ENCODE data around the gene RFTN2. TPM values are rescaled to one million over a fixed set of nuclear protein-coding genes. Genes with fewer than 3 reads are reported as not detected.

Gene RFTN2
- total and polyA plus RNA-seq, 2 of the 13 experiments (the other 11 are each of a cell fraction or from before 2014, with no cell fraction given), result not detected

- TF ChIP-seq THRA (CRISPR knock-in tag; IDR thresholded peaks at IDR 0.05; ENCODE audit: borderline replicate concordance) (0 out of 2 replicates have a peak, but pooled peaks have one; percentile 2), EHMT2 (IDR thresholded peaks at IDR 0.05; ENCODE audit: borderline replicate concordance, low read depth, low read length) (peak; percentile 3; the same call in 1 of the 2 replicates), ZNF17 (CRISPR knock-in tag; IDR thresholded peaks at IDR 0.05) (no peak), TFE3 (CRISPR knock-in tag; IDR thresholded peaks at IDR 0.05) (no peak), TAF1 (CRISPR knock-in tag; IDR thresholded peaks at IDR 0.05) (no peak), ZNF761 (CRISPR knock-in tag; conservative IDR thresholded peaks at IDR 0.05) (0 out of 2 replicates have a peak, but pooled peaks have one; percentile 10), GATAD2A (CRISPR knock-in tag; IDR thresholded peaks at IDR 0.05) (no peak), ZKSCAN8 (CRISPR knock-in tag; IDR thresholded peaks at IDR 0.05; ENCODE audit: borderline replicate concordance) (0 out of 2 replicates have a peak, but pooled peaks have one; percentile 10), MAFF (IDR thresholded peaks at IDR 0.05; ENCODE audit: low read depth, low read length) (peak; percentile 27; the same call in 1 of the 2 replicates), ZHX1 (CRISPR knock-in tag; IDR thresholded peaks at IDR 0.05; ENCODE audit: low read depth) (peak; percentile 14; the same call in 1 of the 2 replicates), BRD4 (CRISPR knock-in tag; IDR thresholded peaks at IDR 0.05) (no peak), ZSCAN20 (CRISPR knock-in tag; IDR thresholded peaks at IDR 0.05; ENCODE audit: borderline replicate concordance) (peak; percentile 34; the same call in 1 of the 2 replicates), ZNF781 (CRISPR knock-in tag; IDR thresholded peaks at IDR 0.05; ENCODE audit: borderline replicate concordance, not compliant biosample characterization) (no peak), SP140L (CRISPR knock-in tag; IDR thresholded peaks at IDR 0.05; ENCODE audit: borderline replicate concordance) (no peak), ZNF510 (CRISPR knock-in tag; IDR thresholded peaks at IDR 0.05; ENCODE audit: low read depth) (peak; percentile 67; the same call in 1 of the 2 replicates), ZNF224 (CRISPR knock-in tag; IDR thresholded peaks at IDR 0.05) (no peak), NR2F1 (CRISPR knock-in tag; IDR thresholded peaks at IDR 0.05) (peak in 1 of 2 experiments; percentile 19; a peak in 1 of 4 replicates), ZNF784 (CRISPR knock-in tag; IDR thresholded peaks at IDR 0.05; ENCODE audit: borderline replicate concordance) (0 out of 2 replicates have a peak, but pooled peaks have one; percentile 28), DBP (CRISPR knock-in tag; IDR thresholded peaks at IDR 0.05; ENCODE audit: not compliant biosample characterization) (peak; percentile 45), ZNF12 (CRISPR knock-in tag; IDR thresholded peaks at IDR 0.05) (no peak), ZFAT (CRISPR knock-in tag; conservative IDR thresholded peaks at IDR 0.05) (peak; percentile 80; the same call in 1 of the 2 replicates), JARID2 (CRISPR knock-in tag; IDR thresholded peaks at IDR 0.05; ENCODE audit: insufficient replicate concordance) (no peak)
Observed at GRCh38 chr2:197704434-197705120, 29.2 kb upstream of the RFTN2 start (continued).

All from HepG2 (cell line).